ENCODE data around the gene RFNG. TPM values are rescaled to one million over a fixed set of nuclear protein-coding genes. Genes with fewer than 3 reads are reported as not detected.

Gene RFNG
- total and polyA plus RNA-seq, 5 donors from 2014 or later: 3.2 to 35.1 (median 5.4) TPM

DNA sequence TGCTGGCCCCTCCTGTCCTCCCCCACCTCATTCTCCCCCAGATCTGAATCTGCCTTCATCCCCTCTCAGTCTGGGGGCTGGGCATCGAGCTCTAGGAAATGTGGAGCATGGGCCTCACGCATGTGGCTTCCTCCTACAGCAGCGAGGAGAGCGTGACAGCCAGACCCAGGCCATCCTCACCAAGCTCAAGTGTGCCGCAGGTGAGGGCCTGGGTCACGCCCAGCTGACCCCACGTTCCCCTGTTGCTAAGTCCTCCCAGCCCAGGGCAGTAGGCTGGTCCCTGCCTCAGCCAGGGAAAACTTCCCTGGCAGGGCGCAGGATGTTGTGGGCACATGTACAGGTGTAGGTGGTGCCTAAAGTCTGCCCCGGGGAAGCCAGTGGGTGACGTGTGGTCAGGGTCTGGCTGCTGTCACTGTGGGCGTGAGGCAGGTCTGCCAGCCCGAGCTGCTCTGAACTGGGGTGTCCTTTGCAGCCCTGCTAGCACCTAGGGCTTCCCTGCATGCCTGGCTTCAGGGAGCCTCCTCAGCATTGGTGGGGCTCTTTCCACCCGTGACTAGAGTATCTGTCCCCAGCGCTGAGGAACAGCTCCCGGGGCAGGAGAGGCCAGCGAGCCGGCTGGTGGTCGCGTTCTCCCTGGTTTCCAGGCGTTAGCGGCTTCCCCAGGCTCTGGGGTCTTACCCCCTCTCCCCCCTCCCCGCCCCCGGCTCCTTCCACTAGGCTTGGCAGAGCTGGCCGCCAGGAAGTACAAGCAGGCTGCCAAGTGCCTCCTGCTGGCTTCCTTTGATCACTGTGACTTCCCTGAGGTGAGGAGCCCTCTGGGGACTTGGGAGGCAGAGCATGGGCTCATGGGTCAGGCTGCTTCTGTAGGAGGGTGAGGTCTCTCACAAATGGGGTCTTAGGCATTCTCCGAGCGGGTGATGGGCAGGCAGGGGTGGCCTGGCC, 3.7 kb upstream of the RFNG start:
- Mint-ChIP-seq H3K9me3 (no peaks in the 10 kb centered on the region), H3K36me3 (peaks cover 5% of the 10 kb centered on the region), H3K27ac (peak overlapping the region in 1 of 3 donors; percentile 52), H3K4me3 (peak overlapping the region in 2 of 4 donors; percentile 39 to 43), H3K27me3 (no peaks in the 10 kb centered on the region), H3K4me1 (peaks cover 0 to 18% (median 6%) of the 10 kb centered on the region in 4 donors)
- no peaks in the 10 kb centered on the region for H3K9me3 ChIP-seq (ENCODE audit: control insufficient read depth in 2 of 2, low read length in 2 of 2)
- DNase-seq: no peak
- no peak overlapping the region for H3K27ac ChIP-seq (ENCODE audit: insufficient read depth, low read length, poor library complexity, severe bottlenecking)
- no peak for ATAC-seq (ENCODE audit: low read depth in 2 of 2)
- H3K4me3 ChIP-seq (ENCODE audit: low read depth, low read length): no peak overlapping the region
- H3K27me3 ChIP-seq (ENCODE audit: control insufficient read depth, insufficient read depth, low read length): no peaks in the 10 kb centered on the region
- H3K36me3 ChIP-seq (ENCODE audit: control insufficient read depth, insufficient read depth, low read length): peaks cover 25% of the 10 kb centered on the region
- peaks cover 23% of the 10 kb centered on the region for H3K4me1 ChIP-seq (ENCODE audit: control insufficient read depth, insufficient read depth, low read length, poor library complexity, severe bottlenecking)

DNA sequence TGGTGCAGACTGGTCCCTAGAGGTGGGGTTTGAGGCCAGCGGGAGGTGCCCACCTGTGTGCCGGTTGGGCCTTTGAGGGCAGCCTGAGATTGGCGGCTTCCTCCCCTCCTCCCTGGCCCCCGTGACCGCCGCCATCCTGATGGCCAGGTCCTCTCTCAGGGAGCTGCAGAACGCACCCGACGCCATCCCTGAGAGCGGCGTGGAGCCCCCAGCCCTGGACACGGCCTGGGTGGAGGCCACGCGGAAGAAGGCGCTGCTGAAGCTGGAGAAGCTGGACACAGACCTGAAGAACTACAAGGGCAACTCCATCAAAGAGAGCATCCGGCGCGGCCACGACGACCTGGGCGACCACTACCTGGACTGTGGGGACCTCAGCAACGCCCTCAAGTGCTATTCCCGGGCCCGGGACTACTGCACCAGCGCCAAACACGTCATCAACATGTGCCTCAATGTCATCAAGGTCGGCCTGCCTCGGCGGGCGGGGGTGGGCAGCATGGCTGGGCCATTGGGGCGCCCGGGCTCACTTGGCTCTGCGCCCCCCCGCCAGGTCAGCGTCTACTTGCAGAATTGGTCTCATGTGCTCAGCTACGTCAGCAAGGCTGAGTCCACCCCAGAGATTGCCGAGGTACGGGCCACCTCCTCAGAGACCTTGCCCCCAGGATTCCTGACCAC, 2.9 kb upstream of the RFNG start:
- Histone ChIP-seq H3K4me1 (ENCODE audit: control insufficient read depth, insufficient read depth, low read length, poor library complexity, severe bottlenecking) (peaks cover 23% of the 10 kb centered on the region), H3K4me3 (ENCODE audit: low read depth, low read length) (no peak overlapping the region), H3K27me3 (ENCODE audit: control insufficient read depth, insufficient read depth, low read length) (no peaks in the 10 kb centered on the region), H3K27ac (ENCODE audit: insufficient read depth, low read length, poor library complexity, severe bottlenecking) (no peak overlapping the region), H3K9me3 (ENCODE audit: control insufficient read depth in 2 of 2, low read length in 2 of 2) (no peaks in the 10 kb centered on the region), H3K36me3 (ENCODE audit: control insufficient read depth, insufficient read depth, low read length) (peaks cover 24% of the 10 kb centered on the region)
- DNase-seq: no peak
- Mint-ChIP-seq H3K9me3 (no peaks in the 10 kb centered on the region), H3K4me1 (peaks cover 0 to 21% (median 6%) of the 10 kb centered on the region in 4 donors), H3K36me3 (peaks cover 5% of the 10 kb centered on the region), H3K27me3 (no peaks in the 10 kb centered on the region), H3K4me3 (peak overlapping the region in 2 of 4 donors; percentile 29 to 43), H3K27ac (no peak overlapping the region)
- no peak for ATAC-seq (ENCODE audit: low read depth in 2 of 2)

DNA sequence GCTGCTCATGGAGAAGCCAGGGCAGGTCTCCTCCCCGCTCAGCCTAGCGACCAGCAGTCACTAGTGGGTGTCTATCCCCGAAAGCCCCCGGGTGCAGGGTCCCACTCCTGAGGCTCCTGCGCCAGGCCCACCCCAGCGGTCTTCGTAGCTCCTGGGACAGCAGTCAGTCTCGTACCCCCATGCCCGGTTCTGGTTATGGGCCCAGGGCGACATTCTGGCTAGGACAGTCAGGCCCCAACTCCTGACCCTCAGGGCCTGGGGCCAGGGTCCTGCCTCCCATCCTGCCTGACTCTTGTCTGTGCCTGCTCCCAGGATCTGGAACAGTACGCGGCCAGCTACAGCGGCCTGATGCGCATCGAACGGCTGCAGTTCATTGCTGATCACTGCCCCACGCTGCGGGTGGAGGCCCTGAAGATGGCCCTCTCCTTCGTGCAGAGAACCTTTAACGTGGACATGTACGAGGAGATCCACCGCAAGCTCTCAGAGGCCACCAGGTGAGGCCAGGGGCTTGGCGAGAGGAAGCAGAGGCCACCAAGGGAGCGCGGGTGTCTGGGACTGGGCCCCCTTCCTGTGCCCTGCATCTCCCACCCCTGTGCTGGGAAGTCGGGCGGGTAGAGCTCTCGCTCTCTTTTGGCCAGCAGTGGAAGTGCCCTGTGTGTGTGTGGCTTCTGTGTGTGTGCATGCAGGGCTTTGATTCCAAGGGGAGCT, 2.1 kb upstream of the RFNG start:
- no peak for DNase-seq
- Mint-ChIP-seq H3K27me3 (no peaks in the 10 kb centered on the region), H3K27ac (peak overlapping the region in 2 of 3 donors; percentile 51 to 83), H3K9me3 (no peaks in the 10 kb centered on the region), H3K4me1 (peaks cover 0 to 21% (median 6%) of the 10 kb centered on the region in 4 donors), H3K4me3 (peak overlapping the region; percentile 47 to 86 (median 79)), H3K36me3 (peaks cover 5% of the 10 kb centered on the region)
- no peak overlapping the region for H3K4me3 ChIP-seq (ENCODE audit: low read depth, low read length)
- peaks cover 23% of the 10 kb centered on the region for H3K4me1 ChIP-seq (ENCODE audit: control insufficient read depth, insufficient read depth, low read length, poor library complexity, severe bottlenecking)
- no peaks in the 10 kb centered on the region for H3K9me3 ChIP-seq (ENCODE audit: control insufficient read depth in 2 of 2, low read length in 2 of 2)
- no peaks in the 10 kb centered on the region for H3K27me3 ChIP-seq (ENCODE audit: control insufficient read depth, insufficient read depth, low read length)
- H3K27ac ChIP-seq (ENCODE audit: insufficient read depth, low read length, poor library complexity, severe bottlenecking): no peak overlapping the region
- ATAC-seq (ENCODE audit: low read depth in 2 of 2): no peak
- peaks cover 24% of the 10 kb centered on the region for H3K36me3 ChIP-seq (ENCODE audit: control insufficient read depth, insufficient read depth, low read length)

DNA sequence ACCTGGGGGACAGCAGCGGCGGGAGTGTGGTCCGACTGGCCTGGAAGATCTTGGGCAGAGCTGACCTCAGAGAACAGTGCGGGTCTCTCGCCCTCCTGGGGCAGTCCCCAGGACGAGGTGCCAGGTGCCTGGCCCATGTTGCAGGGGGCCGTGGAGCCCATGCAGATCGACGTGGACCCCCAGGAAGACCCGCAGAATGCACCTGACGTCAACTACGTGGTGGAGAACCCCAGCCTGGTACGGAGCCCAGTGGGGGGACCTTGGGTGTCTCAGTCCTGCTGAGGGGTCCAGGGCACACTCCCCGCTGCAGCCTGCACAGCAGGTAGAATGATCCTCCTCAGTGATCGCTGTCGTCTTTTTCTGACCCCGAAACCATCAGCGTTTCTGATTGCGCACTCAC, 1.5 kb upstream of the RFNG start:
- Histone ChIP-seq H3K27ac (ENCODE audit: insufficient read depth, low read length, poor library complexity, severe bottlenecking) (no peak overlapping the region), H3K4me1 (ENCODE audit: control insufficient read depth, insufficient read depth, low read length, poor library complexity, severe bottlenecking) (peaks cover 23% of the 10 kb centered on the region), H3K9me3 (ENCODE audit: control insufficient read depth in 2 of 2, low read length in 2 of 2) (no peaks in the 10 kb centered on the region), H3K27me3 (ENCODE audit: control insufficient read depth, insufficient read depth, low read length) (no peaks in the 10 kb centered on the region), H3K36me3 (ENCODE audit: control insufficient read depth, insufficient read depth, low read length) (peaks cover 24% of the 10 kb centered on the region), H3K4me3 (ENCODE audit: low read depth, low read length) (no peak overlapping the region)
- DNase-seq (no peak), ATAC-seq (ENCODE audit: low read depth in 2 of 2) (no peak)
- Mint-ChIP-seq H3K27me3 (no peaks in the 10 kb centered on the region), H3K36me3 (peaks cover 5% of the 10 kb centered on the region), H3K27ac (peak overlapping the region in 1 of 3 donors; percentile 32), H3K9me3 (no peaks in the 10 kb centered on the region), H3K4me3 (peak overlapping the region; percentile 47 to 86 (median 79)), H3K4me1 (peaks cover 0 to 21% (median 6%) of the 10 kb centered on the region in 4 donors)

DNA sequence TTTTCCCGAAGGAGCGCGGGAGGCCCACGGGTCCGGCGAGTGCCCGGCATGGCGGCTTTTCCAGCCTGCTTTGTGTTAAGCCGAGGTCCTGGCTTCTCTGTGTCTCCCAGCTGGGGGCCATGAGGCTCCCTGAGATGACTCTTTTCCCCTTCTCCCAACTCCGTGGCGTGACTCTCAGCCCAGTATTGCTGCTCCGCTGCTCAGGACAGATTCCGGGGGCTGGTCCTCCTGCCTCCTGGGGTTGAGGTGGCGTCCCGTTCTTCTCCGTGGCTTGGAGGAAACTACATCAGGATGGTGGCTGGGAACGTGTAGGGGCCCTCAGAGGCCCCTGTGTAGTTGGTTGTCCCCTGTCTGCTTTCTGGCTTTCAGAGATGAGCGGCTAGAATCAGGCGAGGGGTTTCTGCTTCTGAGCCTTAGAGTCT, 1.0 kb upstream of the RFNG start:
- Mint-ChIP-seq H3K27ac (no peak overlapping the region), H3K36me3 (peaks cover 2% of the 10 kb centered on the region), H3K4me3 (peak overlapping the region; percentile 47 to 86 (median 79)), H3K27me3 (no peaks in the 10 kb centered on the region), H3K4me1 (peaks cover 0 to 22% (median 6%) of the 10 kb centered on the region in 4 donors), H3K9me3 (no peaks in the 10 kb centered on the region)
- Histone ChIP-seq H3K4me3 (ENCODE audit: low read depth, low read length) (peak overlapping the region; percentile 31), H3K36me3 (ENCODE audit: control insufficient read depth, insufficient read depth, low read length) (peaks cover 22% of the 10 kb centered on the region), H3K27ac (ENCODE audit: insufficient read depth, low read length, poor library complexity, severe bottlenecking) (no peak overlapping the region), H3K9me3 (ENCODE audit: control insufficient read depth in 2 of 2, low read length in 2 of 2) (no peaks in the 10 kb centered on the region), H3K4me1 (ENCODE audit: control insufficient read depth, insufficient read depth, low read length, poor library complexity, severe bottlenecking) (peaks cover 23% of the 10 kb centered on the region), H3K27me3 (ENCODE audit: control insufficient read depth, insufficient read depth, low read length) (no peaks in the 10 kb centered on the region)
- DNase-seq (no peak), ATAC-seq (ENCODE audit: low read depth in 2 of 2) (no peak)

DNA sequence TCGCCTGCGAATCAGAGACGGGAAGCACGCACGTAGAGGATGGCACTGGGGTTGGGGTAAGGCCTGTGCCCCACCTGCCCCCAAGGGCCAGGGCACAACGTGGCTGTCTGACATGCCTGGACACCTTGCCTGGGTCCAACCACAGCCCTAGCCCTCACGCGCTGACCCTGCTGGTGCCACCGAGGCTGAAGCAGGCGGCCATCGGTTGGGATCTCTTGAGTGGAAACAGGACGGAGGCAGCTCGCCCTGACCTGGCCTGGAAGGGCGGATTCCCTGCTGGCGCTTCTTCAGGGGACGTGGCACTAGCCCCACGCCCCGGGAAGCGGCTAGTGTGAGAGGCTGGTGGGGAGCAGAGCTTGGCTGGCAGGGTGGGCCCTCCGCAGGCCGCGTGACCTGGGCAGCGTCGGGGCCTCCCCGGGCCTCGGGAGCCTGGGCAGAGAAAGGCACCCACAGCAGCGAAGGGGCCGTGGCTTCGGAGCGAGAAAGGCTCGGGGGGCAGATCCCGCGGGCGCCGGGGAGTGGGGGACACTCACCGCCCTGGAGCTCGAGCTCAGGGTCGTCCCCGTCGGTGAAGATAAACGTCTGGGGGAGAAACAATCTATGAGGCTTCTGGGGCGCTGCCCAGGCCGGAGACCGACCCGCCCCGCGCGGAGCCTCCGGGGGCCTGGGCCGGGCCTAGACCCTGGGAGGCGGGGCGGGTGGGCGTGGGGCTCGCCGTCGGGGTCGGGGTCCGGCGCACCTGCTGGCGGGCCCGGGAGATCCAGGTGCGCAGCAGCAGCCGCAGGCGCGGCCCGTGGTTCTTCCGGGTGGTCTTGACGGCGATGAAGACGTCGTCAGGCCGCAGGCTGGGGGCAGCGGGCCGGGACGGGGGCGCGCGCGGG, 610 bp downstream of the RFNG start:
- peak overlapping the region; percentile 47 to 85 (median 83) for H3K4me3 Mint-ChIP-seq
- no peaks in the 10 kb centered on the region for H3K9me3 Mint-ChIP-seq
- H3K4me1 Mint-ChIP-seq: peaks cover 0 to 27% (median 6%) of the 10 kb centered on the region in 4 donors
- Histone ChIP-seq H3K36me3 (ENCODE audit: control insufficient read depth, insufficient read depth, low read length) (peaks cover 15% of the 10 kb centered on the region), H3K4me3 (ENCODE audit: low read depth, low read length) (no peak overlapping the region), H3K27me3 (ENCODE audit: control insufficient read depth, insufficient read depth, low read length) (no peaks in the 10 kb centered on the region), H3K27ac (ENCODE audit: insufficient read depth, low read length, poor library complexity, severe bottlenecking) (no peak overlapping the region), H3K9me3 (ENCODE audit: control insufficient read depth in 2 of 2, low read length in 2 of 2) (no peaks in the 10 kb centered on the region), H3K4me1 (ENCODE audit: control insufficient read depth, insufficient read depth, low read length, poor library complexity, severe bottlenecking) (peaks cover 23% of the 10 kb centered on the region)
- ATAC-seq (ENCODE audit: low read depth in 2 of 2) (peak in 1 of 2 donors; percentile 12), DNase-seq (no peak)
- peaks cover 7% of the 10 kb centered on the region for H3K36me3 Mint-ChIP-seq
- H3K27me3 Mint-ChIP-seq: no peaks in the 10 kb centered on the region
- H3K27ac Mint-ChIP-seq: peak overlapping the region in 2 of 3 donors; percentile 75 to 86
